Hematopoietic multipotent progenitor cell treated with erythropoietin and hydrocortisone succinate and interleukin-3 and kit ligand, for 15 days (in vitro differentiated cells): Measurements from ENCODE around the gene DMAP1.
"Not testable (repeated sequence)": the region's sequence is repeated elsewhere in the genome, so short reads cannot be mapped to it uniquely, and the experiment has no call there.

Source experiments
- DNase-seq: peaks from one replicate; pipeline ENCODE4 v3.0.0-alpha.2; 2015; ENCODE audit warnings: low spot score

The DMAP1 gene

DNA sequence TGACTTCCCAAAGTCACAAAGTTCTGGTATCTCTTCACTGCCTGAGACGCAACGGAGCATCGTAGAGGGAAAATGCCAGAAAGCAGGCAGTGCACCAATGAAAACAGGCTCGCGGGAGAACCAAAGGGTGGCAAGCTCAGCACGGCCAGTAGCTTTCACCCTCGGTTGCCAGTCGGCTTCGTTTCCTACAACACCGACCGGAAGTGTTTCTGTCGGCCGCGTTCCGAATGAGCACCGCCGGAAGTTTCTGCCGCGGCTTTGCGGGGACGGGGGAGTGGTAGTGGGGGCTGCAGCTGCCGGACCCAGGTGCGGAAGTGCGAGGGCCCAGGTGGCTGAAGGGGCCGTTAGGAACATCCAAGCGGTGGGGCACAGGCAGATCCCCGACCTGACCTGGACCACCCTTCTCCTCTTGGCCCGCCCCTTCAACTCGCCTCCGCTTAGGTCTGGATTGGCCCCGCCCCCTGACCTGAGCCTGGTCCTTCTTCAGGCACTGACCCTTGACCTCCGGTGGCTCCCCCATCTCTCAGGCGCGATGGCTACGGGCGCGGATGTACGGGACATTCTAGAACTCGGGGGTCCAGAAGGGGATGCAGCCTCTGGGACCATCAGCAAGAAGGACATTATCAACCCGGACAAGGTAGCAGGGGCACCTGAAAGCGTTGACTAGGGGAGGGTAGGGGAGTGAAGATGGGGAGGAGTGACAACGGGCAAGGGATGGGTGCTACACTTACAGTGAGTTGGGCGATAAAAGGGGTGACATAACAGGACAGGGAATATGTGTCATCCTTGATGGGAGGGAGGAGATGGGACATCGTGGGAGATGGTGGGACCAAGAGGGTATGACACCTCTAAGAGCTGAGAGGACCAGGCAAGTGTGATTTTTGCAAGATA is at the start of gene DMAP1:
TSS of gene DMAP1 (plus strand) at position 250 of the 891 bp plus-strand sequence. CDS start at position 533, 283 bp downstream.
- peak; percentile 85 for DNase-seq

DNA sequence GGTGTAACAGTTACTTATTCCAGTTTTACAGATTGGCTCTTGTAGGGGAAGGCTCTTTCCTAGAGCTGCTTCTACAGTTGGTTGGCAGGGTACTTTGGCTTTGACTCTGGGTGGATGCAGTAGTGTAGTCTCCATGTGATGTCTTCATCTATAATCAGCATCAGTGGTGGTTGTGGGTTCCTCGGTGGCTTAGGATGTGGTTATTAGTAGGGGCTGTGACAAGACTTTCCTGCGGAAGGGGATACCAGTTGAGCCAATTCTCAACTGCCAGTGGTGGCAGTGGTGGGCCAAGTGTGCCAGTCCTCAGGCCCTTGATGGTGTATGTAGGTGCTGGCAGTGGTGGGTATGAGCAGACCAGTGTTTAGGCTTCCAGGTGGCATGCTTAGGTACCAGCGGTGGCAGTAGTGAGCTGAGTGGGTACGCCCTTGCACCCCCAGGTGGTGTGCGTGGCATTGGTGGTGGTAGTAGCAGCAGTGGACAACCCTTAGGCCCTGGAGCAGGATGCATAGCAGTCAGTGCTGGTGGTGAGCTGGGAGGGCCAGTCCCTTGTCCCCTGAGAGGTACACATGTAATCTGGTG is 44.7 kb upstream of the DMAP1 start:
- DNase-seq = peak; percentile 11

GRCh38 chr1:44170281-44170823 is 42.9 kb upstream of the DMAP1 start:
- no peak for DNase-seq

GRCh38 chr1:44174630-44175029 is 38.6 kb upstream of the DMAP1 start:
- no peak for DNase-seq

- no peak for DNase-seq
Observed at GRCh38 chr1:44200336-44200735, 12.9 kb upstream of the DMAP1 start.

DNA sequence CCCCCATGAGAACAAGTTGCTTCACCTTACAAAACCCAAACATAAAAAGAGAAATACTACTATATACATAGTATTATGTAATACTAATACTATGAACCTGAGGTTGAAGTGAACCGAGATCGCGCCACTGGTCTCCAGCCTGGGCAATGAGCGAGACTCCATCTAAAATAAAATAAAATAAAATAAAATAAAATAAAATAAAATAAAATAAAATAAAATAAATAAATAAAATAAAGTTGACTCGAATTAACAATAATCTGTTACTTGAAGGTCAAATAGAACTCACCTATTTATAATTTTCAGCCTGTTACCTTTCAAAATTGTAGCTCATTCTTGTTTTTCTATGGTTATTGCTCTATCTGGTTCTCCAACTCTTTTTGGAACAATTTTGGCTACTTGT is 6.7 kb upstream of the DMAP1 start:
- not testable (repeated sequence) for DNase-seq

DNA sequence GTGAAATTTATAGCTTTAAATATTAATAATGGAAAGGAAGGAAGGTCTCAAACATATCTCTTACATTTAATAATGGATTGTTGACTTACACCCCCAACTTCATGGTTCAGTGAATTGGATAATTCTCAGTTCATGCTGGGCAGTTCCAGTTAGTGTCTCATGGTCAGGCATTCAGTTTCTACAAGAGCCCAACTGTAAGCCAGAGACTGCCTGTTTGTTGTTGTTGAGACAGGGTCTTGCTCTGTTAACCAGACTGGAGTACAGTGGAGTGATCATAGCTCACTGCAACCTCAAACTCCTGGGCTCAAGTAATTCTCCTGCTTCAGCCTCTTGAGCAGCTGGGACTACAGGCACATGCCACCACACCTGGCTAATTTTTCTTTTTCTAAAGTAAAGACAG is 5.0 kb upstream of the DMAP1 start:
- DNase-seq = no peak

DNA sequence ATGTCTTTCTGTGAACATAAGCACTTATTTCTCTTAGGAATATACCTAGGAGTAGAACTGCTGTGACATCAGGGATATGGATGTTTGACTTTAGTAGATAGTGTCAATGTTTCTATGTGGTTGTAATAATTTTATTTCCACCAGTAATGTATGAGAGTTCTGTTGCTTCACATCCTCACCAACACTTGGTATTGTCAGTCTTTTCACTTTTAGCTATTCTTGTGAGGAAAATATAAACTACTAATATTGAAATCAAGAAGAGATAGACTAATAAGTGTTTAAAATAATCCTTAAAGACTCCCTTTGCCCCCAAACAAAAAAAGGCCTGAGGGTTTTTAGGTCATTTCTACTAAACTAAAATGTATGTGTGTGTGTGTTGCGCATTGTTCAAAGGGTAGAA is 2.7 kb upstream of the DMAP1 start:
- no peak for DNase-seq

DNA sequence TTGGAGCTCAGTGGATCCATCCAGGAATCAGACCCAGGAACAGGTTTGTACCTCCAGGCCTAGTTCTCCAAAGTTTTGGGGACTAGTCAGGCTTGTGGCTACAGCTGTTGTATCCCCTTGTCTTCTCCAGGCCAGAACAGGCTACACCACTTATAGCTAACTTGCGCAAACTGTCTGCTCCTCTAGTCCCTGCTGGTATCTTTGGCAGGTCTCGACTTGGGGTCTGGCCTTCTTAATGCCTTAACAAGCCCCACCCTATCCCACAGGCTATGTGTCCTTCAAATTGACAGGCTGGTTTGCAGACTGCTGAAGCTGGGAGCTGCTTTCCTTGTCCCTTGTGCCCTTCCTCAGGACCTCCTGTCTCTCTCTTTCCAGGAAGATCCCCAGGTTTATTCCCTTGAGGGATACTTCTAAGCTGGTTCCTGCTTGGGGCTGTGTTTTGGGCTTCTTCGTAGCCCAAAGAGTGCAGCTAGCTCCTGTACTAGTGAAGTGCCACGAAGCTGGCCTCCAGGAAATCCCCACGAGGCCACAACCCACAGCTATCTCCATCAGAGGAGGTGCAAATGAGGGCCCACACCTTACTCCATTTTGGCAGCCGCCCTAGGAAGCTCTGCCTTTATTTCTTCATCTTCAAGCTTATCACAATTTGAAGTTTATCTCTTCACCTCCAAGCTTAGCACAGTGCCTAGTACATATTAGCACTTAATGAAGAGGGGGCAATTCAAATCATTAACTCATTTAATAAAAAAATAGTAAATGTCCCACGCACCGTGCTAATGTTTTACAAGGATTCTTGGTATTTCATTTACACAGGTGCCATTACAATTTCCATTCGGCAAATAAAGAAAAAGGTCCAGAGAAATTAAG is 683 bp upstream of the DMAP1 start:
- peak; percentile 58 for DNase-seq

DNA sequence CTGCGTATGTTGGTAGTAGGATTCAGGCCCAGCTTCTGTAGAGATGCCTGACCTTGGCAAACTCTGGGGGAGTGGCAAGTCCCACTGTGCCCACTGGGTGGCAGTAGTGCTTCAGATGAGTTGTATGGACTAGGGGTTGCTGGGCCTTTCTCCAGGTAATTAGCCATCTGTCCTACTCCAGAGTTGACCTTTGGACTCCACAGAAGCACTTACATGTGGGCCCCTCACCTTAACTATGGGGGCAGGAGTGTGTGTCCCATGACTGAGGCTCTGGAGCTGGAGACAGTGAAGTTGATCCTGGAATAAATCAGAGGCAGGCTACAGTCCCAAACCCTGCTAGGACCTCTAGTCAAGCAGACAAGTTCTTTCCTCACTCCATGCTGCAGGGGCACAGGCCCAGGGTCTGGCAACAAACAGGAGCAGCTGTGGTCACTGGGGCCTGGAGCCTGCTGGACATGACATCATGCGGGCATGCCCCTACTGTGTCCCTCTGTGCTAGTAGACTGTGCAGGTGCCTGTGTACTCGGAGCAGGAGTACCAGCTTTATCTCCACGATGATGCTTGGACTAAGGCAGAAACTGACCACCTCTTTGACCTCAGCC is 4.6 kb downstream of the DMAP1 start:
- DNase-seq = peak; percentile 86

DNA sequence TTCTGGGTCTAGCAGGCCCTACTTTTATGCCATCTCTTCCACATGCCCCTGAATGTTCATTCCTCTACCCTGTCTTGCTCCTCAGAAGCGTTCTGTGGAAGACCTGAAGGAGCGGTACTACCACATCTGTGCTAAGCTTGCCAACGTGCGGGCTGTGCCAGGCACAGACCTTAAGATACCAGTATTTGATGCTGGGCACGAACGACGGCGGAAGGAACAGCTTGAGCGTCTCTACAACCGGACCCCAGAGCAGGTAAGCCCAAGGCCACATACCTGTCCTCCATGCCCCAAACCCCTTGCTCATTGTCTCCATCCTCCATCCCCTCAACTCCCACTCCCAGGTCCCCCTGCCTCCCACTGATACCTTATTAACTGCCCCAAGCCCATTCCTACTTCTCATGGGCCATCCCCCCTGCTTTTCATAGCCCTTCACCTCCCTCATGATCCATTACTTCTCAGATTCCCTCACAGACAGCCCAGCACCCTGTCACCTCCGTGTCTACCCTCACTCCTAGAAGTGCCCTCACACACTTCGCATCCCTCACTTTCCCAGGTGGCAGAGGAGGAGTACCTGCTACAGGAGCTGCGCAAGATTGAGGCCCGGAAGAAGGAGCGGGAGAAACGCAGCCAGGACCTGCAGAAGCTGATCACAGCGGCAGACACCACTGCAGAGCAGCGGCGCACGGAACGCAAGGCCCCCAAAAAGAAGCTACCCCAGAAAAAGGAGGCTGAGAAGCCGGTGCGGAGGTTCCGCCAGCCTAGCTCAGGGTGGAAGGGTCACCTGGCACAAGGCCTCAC is 5.4 kb downstream of the DMAP1 start:
- no peak for DNase-seq

DNA sequence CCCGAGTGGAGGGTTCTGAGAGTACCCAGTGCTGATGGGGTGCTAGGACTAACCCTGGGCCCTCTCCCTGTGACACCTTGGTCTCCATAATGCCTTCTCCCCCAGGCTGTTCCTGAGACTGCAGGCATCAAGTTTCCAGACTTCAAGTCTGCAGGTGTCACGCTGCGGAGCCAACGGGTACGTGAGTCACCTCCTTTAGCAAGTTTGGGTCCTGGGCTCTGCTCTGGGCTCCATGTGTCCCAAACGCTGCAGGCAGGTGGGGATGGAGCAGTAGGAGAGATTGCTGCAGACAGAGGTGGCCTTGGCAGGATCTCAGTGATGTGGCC is 6.0 kb downstream of the DMAP1 start:
- no peak for DNase-seq

DNA sequence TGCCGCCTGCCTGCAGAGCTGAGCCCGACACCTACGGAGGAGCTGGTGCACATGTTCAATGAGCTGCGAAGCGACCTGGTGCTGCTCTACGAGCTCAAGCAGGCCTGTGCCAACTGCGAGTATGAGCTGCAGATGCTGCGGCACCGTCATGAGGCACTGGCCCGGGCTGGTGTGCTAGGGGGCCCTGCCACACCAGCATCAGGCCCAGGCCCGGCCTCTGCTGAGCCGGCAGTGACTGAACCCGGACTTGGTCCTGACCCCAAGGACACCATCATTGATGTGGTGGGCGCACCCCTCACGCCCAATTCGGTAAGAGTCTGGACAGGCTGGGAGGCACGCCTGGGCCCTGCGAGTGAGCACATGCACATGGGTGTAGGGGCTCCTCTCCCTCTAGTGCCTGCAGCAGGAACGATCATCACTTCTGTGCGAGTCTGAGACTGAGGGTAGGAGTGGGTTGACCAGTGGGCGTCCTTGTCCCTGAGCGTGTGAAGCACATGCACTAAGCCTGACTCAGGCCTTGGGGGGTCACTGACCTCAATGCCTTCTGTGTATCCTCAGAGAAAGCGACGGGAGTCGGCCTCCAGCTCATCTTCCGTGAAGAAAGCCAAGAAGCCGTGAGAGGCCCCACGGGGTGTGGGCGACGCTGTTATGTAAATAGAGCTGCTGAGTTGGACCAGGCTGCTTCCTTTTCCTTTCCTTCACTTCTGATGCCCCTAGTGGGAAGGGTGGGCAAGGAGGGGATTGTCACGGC is 6.9 kb downstream of the DMAP1 start:
- DNase-seq = no peak

DNA sequence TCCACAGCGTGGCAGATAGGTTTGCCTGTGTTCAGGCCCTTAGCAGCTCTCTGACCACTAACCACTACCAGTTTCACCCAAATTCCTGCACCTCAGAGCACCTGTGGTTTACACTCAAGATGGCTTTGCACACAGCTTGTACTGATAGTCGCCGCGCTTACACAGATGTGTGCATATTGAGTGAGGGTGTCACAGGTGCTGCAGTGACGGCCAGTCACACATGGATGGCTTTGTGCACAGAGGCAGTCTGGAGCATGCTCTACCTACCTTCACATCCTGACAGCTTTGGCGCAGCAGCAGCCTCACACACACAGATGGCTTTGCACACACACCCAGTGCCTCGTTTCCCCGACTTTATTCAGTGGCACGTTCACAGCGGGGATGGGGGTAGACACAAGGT is 7.5 kb downstream of the DMAP1 start:
- DNase-seq = no peak

- no peak for DNase-seq
Observed at GRCh38 chr1:44221769-44222168, 8.5 kb downstream of the DMAP1 start.

- DNase-seq = no peak
Observed at GRCh38 chr1:44222397-44223186, 9.3 kb downstream of the DMAP1 start.

DNA sequence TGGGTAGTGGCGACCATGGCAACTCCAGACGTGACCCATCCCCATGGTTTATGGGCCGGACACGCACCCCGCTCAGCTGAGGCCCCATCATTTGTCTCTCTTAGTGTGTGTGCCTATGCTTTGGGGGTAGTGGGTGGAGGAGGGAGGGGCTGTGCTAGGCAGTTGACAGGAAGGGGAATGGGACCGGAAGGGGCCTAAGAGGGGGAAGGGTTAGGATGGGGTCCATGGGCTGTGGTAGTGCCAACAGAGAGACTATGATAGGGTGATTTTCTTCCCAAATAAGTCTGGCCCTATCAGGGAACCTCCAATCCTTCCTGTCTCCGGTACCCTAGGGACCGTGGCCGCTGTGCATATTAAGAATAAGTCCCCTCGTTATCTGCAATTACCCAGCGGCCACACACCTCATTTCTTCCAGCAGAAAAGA is 9.9 kb downstream of the DMAP1 start:
- no peak for DNase-seq

- DNase-seq = no peak
Observed at GRCh38 chr1:44225761-44226160, 12.5 kb downstream of the DMAP1 start.

- DNase-seq = peak; percentile 93
Observed at GRCh38 chr1:44227211-44227610, 13.9 kb downstream of the DMAP1 start.

GRCh38 chr1:44228218-44228617 is 14.9 kb downstream of the DMAP1 start:
- peak; percentile 15 for DNase-seq
